ENCODE measurements around the gene PPP1R14D. TPM values are rescaled to one million over a fixed set of nuclear protein-coding genes. Genes with fewer than 3 reads are reported as not detected.

PPP1R14D gene
- polyA plus RNA-seq, 1 donor from 2014 or later: not detected

DNA sequence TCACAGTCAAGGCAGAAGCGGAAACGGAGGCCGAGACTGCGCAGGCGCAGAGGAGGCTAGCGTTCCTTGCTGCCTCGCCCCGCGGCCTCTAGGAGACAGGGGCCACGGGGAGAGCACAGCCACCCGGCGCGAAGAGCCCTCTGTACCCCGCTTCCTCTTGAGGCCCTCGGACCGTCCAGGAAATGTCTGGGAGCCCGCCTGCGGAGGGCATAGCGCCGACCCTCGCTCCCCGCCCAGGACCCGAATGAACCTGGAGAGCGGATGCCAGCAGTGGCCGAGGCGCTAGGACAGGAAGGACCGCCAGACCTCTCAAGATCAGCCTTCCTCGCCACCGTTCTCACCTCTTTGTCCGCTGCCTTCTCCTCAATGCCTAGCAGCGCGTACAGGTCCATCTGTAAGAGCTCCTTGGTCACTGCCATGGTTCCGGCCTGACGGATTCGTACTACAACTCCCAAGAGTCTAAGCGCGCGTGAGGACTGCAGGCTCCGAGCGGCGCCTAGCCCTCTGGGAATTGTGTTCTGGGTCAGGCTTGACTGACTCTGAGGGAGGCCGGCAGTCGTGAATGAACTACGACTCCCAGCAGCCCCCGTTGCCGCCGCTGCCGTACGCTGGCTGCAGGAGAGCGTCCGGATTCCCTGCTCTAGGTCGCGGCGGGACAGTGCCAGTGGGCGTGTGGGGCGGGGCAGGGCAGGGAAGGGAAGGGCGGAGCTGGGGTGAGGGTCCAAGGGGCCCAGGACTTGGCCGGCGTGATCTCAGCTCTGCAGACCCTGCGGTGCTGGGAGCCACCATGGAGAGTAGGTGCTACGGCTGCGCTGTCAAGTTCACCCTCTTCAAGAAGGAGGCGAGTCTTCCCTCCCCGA is 21.2 kb downstream of the PPP1R14D start, which contains the start of the genes DNAJC17 and ZFYVE19:
Gene DNAJC17, minus strand, starts transcription at position 446 of the 860 bp plus-strand sequence. Its CDS starts 27 bp downstream, at position 419.
Gene ZFYVE19, plus strand, starts transcription at position 62 of the 860 bp plus-strand sequence. Its CDS starts 501 bp downstream, at position 563.
- H3K27ac ChIP-seq (ENCODE audit: low read length): peak within 1 kb of the TSS; percentile 97
- no peaks in the 10 kb centered on the region for H4K20me1 ChIP-seq (ENCODE audit: insufficient read depth)
- no peaks in the 10 kb centered on the region for H3K9me3 ChIP-seq (ENCODE audit: low read length)
- peak within 1 kb of the TSS; percentile 96 for H3K4me3 ChIP-seq (ENCODE audit: low read length)
- TF ChIP-seq POLR2AphosphoS5 (IDR thresholded peaks at IDR 0.05): peak; percentile 61
- TF ChIP-seq TAF1 (IDR thresholded peaks at IDR 0.05; ENCODE audit: low read depth): peak; percentile 90
- no peak for TF ChIP-seq RAD21 (conservative IDR thresholded peaks at IDR 0.05)
- TF ChIP-seq MXI1 (conservative IDR thresholded peaks at IDR 0.05; ENCODE audit: poor library complexity, severe bottlenecking): peak; percentile 66
- TF ChIP-seq, protein P1, sequence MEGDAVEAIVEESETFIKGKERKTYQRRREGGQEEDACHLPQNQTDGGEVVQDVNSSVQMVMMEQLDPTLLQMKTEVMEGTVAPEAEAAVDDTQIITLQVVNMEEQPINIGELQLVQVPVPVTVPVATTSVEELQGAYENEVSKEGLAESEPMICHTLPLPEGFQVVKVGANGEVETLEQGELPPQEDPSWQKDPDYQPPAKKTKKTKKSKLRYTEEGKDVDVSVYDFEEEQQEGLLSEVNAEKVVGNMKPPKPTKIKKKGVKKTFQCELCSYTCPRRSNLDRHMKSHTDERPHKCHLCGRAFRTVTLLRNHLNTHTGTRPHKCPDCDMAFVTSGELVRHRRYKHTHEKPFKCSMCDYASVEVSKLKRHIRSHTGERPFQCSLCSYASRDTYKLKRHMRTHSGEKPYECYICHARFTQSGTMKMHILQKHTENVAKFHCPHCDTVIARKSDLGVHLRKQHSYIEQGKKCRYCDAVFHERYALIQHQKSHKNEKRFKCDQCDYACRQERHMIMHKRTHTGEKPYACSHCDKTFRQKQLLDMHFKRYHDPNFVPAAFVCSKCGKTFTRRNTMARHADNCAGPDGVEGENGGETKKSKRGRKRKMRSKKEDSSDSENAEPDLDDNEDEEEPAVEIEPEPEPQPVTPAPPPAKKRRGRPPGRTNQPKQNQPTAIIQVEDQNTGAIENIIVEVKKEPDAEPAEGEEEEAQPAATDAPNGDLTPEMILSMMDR (IDR thresholded peaks at IDR 0.05; ENCODE audit: poor library complexity, severe bottlenecking): peak; percentile 45
- no peak for TF ChIP-seq EP300 (conservative IDR thresholded peaks at IDR 0.05; ENCODE audit: poor library complexity, severe bottlenecking)
- TF ChIP-seq EZH2 (IDR thresholded peaks at IDR 0.05; ENCODE audit: borderline replicate concordance, insufficient read depth, low read length, poor library complexity, severe bottlenecking): no peak
- TF ChIP-seq, protein P2, sequence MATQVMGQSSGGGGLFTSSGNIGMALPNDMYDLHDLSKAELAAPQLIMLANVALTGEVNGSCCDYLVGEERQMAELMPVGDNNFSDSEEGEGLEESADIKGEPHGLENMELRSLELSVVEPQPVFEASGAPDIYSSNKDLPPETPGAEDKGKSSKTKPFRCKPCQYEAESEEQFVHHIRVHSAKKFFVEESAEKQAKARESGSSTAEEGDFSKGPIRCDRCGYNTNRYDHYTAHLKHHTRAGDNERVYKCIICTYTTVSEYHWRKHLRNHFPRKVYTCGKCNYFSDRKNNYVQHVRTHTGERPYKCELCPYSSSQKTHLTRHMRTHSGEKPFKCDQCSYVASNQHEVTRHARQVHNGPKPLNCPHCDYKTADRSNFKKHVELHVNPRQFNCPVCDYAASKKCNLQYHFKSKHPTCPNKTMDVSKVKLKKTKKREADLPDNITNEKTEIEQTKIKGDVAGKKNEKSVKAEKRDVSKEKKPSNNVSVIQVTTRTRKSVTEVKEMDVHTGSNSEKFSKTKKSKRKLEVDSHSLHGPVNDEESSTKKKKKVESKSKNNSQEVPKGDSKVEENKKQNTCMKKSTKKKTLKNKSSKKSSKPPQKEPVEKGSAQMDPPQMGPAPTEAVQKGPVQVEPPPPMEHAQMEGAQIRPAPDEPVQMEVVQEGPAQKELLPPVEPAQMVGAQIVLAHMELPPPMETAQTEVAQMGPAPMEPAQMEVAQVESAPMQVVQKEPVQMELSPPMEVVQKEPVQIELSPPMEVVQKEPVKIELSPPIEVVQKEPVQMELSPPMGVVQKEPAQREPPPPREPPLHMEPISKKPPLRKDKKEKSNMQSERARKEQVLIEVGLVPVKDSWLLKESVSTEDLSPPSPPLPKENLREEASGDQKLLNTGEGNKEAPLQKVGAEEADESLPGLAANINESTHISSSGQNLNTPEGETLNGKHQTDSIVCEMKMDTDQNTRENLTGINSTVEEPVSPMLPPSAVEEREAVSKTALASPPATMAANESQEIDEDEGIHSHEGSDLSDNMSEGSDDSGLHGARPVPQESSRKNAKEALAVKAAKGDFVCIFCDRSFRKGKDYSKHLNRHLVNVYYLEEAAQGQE (IDR thresholded peaks at IDR 0.05; ENCODE audit: borderline replicate concordance): peak; percentile 56
- TF ChIP-seq SMC3 (conservative IDR thresholded peaks at IDR 0.05; ENCODE audit: poor library complexity): peak; percentile 21
- no peaks in the 10 kb centered on the region for H3K27me3 ChIP-seq (ENCODE audit: insufficient read depth, low read depth, low read length)
- no peaks in the 10 kb centered on the region for H3K36me3 ChIP-seq (ENCODE audit: insufficient read depth, low read length)
- peak within 1 kb of the TSS; percentile 94 for H2AFZ ChIP-seq (ENCODE audit: low read depth, low read length)
- no peaks in the 10 kb centered on the region for H3K9me2 ChIP-seq (ENCODE audit: insufficient read depth, low read length)
- H3K79me2 ChIP-seq (replicated peaks; ENCODE audit: insufficient read depth, low read length): peaks cover 3% of the 10 kb centered on the region
- H3K9ac ChIP-seq (ENCODE audit: low read length): peak within 1 kb of the TSS; percentile 99
- H3F3A ChIP-seq (ENCODE audit: insufficient read depth, low read length, poor library complexity, severe bottlenecking): no peaks in the 10 kb centered on the region
- peak within 1 kb of the TSS; percentile 99 for H3K4me2 ChIP-seq (ENCODE audit: low read length)

DNA sequence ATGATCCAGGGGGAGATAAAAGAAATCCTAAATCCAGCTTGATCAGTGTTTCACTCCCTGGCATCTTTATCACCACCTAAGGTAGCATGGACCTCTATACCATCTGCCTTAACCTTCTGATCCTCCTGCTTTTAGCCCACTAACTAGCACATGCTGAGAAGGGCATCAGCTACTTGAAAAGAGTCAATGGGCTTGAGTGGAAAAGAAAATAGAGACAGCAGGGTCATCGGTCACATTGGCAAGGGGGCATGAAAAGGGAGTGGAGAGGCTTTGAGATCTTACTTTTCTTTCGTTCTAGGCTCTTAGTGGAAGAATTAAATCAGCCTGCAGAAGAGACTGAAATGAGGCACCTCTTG is 21.9 kb downstream of the PPP1R14D start:
- Histone ChIP-seq H3K36me3 (ENCODE audit: insufficient read depth, low read length) (no peaks in the 10 kb centered on the region), H3K79me2 (replicated peaks; ENCODE audit: insufficient read depth, low read length) (peaks cover 3% of the 10 kb centered on the region), H3F3A (ENCODE audit: insufficient read depth, low read length, poor library complexity, severe bottlenecking) (no peaks in the 10 kb centered on the region), H3K9me3 (ENCODE audit: low read length) (no peaks in the 10 kb centered on the region), H4K20me1 (ENCODE audit: insufficient read depth) (no peaks in the 10 kb centered on the region), H3K27ac (ENCODE audit: low read length) (peak overlapping the region; percentile 97), H3K9ac (ENCODE audit: low read length) (peak overlapping the region; percentile 99), H3K4me3 (ENCODE audit: low read length) (peak overlapping the region; percentile 96), H3K9me2 (ENCODE audit: insufficient read depth, low read length) (no peaks in the 10 kb centered on the region), H2AFZ (ENCODE audit: low read depth, low read length) (peak overlapping the region; percentile 94), H3K4me2 (ENCODE audit: low read length) (peak overlapping the region; percentile 99), H3K27me3 (ENCODE audit: insufficient read depth, low read depth, low read length) (no peaks in the 10 kb centered on the region)
- no peak for TF ChIP-seq MXI1 (conservative IDR thresholded peaks at IDR 0.05; ENCODE audit: poor library complexity, severe bottlenecking)
- no peak for TF ChIP-seq POLR2AphosphoS5 (IDR thresholded peaks at IDR 0.05)
- TF ChIP-seq EP300 (conservative IDR thresholded peaks at IDR 0.05; ENCODE audit: poor library complexity, severe bottlenecking): no peak
- no peak for TF ChIP-seq EZH2 (IDR thresholded peaks at IDR 0.05; ENCODE audit: borderline replicate concordance, insufficient read depth, low read length, poor library complexity, severe bottlenecking)
- no peak for TF ChIP-seq TAF1 (IDR thresholded peaks at IDR 0.05; ENCODE audit: low read depth)
- no peak for TF ChIP-seq RAD21 (conservative IDR thresholded peaks at IDR 0.05)
- TF ChIP-seq SMC3 (conservative IDR thresholded peaks at IDR 0.05; ENCODE audit: poor library complexity): no peak
- TF ChIP-seq, protein P2 (IDR thresholded peaks at IDR 0.05; ENCODE audit: borderline replicate concordance): no peak
- TF ChIP-seq, protein P1 (IDR thresholded peaks at IDR 0.05; ENCODE audit: poor library complexity, severe bottlenecking): no peak

Measured in neural cell (in vitro differentiated cells).